HEK293 (cell line): ENCODE data around the gene COQ8B.

Experiments
- CTCF ChIP-seq: fragments of 450-650 bp; formaldehyde crosslinking; IDR thresholded peaks from 2 replicates; pipeline ENCODE4 v1.5.1; 2016; ENCODE audit warnings: missing biosample characterization, missing genetic modification characterization
- HOXA7 ChIP-seq: sonication (generic); formaldehyde crosslinking; IDR thresholded peaks from 2 replicates; pipeline ENCODE4 v1.8.1; 2022; ENCODE audit warnings: missing genetic modification reagents, borderline replicate concordance
- SETDB1 ChIP-seq: IDR thresholded peaks from one replicate; pipeline ENCODE4 v1.6.1; 2017; ENCODE audit warnings: mild to moderate bottlenecking, low read length, moderate library complexity, mixed read lengths; ENCODE audit not compliant: insufficient read length
- TSHZ1 ChIP-seq: fragments of 450-650 bp; formaldehyde crosslinking; IDR thresholded peaks from 2 replicates; pipeline ENCODE4 v1.5.1; 2016; ENCODE audit warnings: missing biosample characterization, missing genetic modification characterization, borderline replicate concordance
- ZBTB21 ChIP-seq: fragments of 450-650 bp; formaldehyde crosslinking; IDR thresholded peaks from 2 replicates; pipeline ENCODE4 v1.5.1; 2017; ENCODE audit warnings: missing biosample characterization, missing genetic modification characterization
- ZFHX2 ChIP-seq: fragments of 450-650 bp; formaldehyde crosslinking; conservative IDR thresholded peaks from 2 replicates; pipeline ENCODE4 v1.5.1; 2016; ENCODE audit warnings: missing biosample characterization, missing genetic modification characterization
- ZNF292 ChIP-seq: fragments of 450-650 bp; formaldehyde crosslinking; IDR thresholded peaks from 2 replicates; pipeline ENCODE4 v1.5.1; 2016; ENCODE audit warnings: low read depth, missing biosample characterization, missing genetic modification characterization, borderline replicate concordance
- ZNF366 ChIP-seq: fragments of 450-650 bp; formaldehyde crosslinking; conservative IDR thresholded peaks from 2 replicates; pipeline ENCODE4 v1.5.1; 2016; ENCODE audit warnings: missing biosample characterization, missing genetic modification characterization
- ZNF488 ChIP-seq: fragments of 450-650 bp; formaldehyde crosslinking; IDR thresholded peaks from 2 replicates; pipeline ENCODE4 v1.5.1; 2016; ENCODE audit warnings: missing biosample characterization, missing genetic modification characterization
- ZNF792 ChIP-seq: fragments of 450-650 bp; formaldehyde crosslinking; IDR thresholded peaks from 2 replicates; pipeline ENCODE4 v1.5.1; 2016; ENCODE audit warnings: missing biosample characterization, missing genetic modification characterization

GRCh38 chr19:40690693-40691420 is 25.8 kb downstream of the COQ8B start:
- TF ChIP-seq CTCF (tag by site-specific recombination) = 0 out of 2 replicates have a peak, but pooled peaks have one; percentile 22
- no peak for TF ChIP-seq SETDB1
- no peak for TF ChIP-seq TSHZ1
- TF ChIP-seq ZNF488 (tag by site-specific recombination) = no peak
- TF ChIP-seq ZFHX2 (tag by site-specific recombination) = peak; percentile 100
- TF ChIP-seq ZBTB21 (tag by site-specific recombination) = peak; percentile 57; the same call in 1 of the 2 replicates
- TF ChIP-seq HOXA7 = no peak
- peak; percentile 30; the same call in 1 of the 2 replicates for TF ChIP-seq ZNF792 (tag by site-specific recombination)
- TF ChIP-seq ZNF292 = no peak
- peak; percentile 91 for TF ChIP-seq ZNF366 (tag by site-specific recombination)
